Activated CD8-positive, alpha-beta memory T cell treated with anti-CD3 and anti-CD28 coated beads, Interleukin-2, amount 50 U/mL, for 24 hours (primary cell): ENCODE results near the gene PICK1.

Experiments used
- DNase-seq: peaks from one replicate; pipeline ENCODE4 v3.0.0-alpha.2; 2020; ENCODE audit errors: extremely low read depth

Gene PICK1

DNA sequence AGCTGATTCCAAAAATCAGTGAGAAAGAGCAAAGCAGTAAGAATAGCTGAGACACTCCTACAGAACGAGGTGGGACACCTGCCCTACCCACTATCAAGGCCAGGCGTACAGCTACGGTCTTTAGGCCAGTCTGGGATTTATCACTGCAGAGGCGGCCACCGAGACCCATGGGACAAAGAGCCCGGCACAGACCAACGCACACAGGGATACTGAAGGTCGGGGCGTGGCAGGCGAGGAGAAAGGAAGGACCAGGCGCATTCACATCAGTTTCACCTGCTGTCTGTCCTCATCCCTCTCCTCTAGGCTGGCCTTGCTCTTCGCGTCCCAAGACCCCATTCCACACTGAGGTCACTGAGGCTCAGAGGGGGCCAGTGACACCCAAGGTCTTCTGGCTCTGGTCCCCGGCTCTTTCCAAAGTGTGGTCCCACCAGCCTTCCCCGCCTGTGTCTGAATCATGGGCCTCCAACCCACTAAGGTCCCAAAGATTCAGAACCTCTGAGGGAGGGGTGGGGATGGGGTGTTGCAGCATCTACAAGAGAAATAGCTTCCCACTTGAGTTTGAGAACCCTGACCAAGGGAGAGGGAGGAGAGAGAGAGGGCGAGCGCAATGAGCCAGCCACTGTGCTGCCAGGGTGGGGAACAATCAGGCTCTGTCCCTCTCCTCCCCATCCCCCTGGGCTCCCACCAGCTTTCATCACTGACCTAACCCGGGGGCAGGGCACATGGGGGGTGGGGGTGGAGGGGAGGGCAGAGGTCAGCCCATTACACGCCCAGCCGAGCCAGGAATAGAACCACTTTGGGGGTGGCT lies 7.2 kb upstream of the PICK1 start:
- DNase-seq = no peak

GRCh38 chr22:38050720-38051119 lies 6.5 kb upstream of the PICK1 start:
- DNase-seq = no peak

- DNase-seq = no peak
Measured at GRCh38 chr22:38051261-38051660, 5.9 kb upstream of the PICK1 start.

- DNase-seq = peak; percentile 50
Measured at GRCh38 chr22:38051900-38052862, 5.0 kb upstream of the PICK1 start.

DNA sequence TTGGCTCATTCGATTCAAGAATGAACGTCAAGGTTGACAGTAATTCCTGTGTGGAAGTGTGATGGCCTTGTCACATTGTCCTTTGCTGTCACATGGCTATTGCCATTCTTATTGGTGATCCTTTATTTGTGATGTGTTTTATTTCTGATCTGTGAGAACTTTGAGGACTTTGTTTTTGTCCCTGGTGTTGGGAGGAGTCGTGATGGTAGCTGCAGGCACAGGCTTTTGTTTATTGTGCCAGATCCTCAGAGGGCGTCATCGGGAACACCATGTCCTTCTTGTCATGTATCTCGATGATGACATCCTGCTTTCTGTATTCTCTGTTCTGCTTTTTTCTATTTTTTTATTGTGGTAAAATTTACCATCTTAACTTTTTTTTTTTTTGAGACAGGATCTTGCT lies 5.6 kb downstream of the PICK1 start:
- DNase-seq = no peak

DNA sequence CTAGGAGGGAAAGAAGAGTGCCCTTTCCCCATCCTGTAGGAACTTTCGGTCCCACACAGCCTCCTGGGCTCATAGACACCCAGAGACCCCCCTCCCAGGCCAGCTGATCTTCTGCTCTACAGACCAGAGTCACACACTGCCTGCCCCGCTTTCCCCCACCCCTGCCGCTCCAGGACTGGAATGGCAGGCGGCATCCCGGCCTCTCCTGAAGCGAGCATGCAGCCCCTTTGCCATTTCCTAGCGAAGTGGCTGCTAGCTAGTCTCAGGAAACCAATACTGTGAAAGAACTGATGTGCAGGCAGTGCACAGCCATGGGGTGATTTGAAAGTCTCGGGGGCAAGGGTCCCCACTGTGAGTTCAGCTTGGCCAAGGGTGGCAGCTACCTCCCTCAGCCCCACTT lies 8.3 kb downstream of the PICK1 start:
- DNase-seq = no peak

DNA sequence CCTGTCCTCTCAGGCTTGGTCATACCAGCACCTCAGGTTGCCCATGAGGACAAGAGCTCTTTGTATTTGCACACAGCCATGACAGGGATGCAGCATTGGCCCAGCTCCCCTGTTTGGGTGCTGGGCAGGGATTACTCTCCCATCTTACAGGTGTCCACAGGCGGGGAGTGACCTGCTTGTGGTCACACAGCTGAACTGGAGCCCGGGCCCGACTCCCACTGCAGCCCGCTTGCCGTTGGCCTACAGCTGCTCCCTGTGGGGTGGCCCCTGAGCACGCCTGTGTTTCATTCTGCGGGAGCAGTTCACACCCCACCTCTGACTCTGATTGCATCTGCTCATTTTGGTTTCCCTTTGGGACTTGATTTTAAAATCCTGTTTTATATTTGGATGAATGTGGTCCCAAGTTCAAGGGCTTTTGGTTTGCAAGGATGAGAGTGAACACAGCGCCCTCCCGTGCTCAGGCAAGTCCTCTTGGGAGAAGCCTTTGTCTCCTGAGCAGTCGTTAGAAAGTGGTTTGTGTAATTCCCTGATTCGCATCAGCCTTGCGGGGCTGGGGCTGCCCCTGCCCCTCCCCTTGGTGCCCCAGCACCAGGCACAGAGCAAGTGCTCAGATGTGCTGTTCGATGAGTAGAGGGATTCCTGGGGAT lies 9.3 kb downstream of the PICK1 start:
- no peak for DNase-seq

- DNase-seq = no peak
Measured at GRCh38 chr22:38067028-38067415, 9.8 kb downstream of the PICK1 start.

GRCh38 chr22:38067761-38068360 lies 10.7 kb downstream of the PICK1 start:
- DNase-seq = no peak

- DNase-seq = no peak
Measured at GRCh38 chr22:38068641-38069371, 11.6 kb downstream of the PICK1 start.

- DNase-seq = no peak
Measured at GRCh38 chr22:38069372-38070249, 12.4 kb downstream of the PICK1 start.

GRCh38 chr22:38070250-38070921 lies 13.2 kb downstream of the PICK1 start:
- DNase-seq = no peak

DNA sequence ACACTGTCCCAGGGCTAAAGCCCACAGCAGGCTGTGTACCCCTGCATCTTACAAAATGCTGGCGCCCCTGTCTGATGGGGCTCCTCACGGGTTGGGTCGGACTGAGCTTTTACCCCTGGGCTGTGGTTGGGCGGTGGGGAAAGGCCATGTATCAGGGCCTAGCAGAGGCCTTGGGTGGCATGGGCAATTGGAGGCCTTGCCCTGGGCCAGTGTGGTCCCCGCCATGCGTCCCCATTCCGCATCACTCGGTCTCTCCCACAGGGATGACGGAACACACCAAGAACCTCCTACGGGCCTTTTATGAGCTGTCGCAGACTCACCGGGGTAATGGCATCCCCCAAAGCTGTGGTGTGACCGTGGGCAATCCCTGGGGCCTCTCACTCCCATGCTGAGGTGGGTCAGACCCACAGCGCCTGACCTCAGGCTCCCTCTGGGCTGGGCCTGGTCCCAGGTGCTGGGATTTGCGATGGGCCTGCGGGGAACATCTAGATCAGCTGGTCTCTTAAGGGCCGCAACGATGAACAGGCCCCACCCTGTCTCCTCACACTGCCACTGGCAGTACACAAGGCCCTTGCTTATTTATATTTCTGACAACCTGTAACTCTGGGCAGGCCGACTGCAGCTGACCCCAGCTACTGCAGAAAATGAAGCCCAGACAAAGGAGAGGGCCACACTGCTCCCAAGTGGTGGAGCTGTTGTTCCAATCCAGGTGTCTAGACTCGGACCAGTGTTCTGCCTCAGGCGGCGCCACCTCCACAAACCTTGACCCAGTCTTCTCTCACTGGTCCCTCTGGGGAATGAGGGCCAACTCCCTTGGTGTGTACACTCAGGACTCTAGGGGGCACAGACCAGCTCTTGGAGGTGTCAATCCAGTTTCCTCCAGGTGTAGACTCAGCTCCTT lies 14.5 kb downstream of the PICK1 start:
- no peak for DNase-seq

DNA sequence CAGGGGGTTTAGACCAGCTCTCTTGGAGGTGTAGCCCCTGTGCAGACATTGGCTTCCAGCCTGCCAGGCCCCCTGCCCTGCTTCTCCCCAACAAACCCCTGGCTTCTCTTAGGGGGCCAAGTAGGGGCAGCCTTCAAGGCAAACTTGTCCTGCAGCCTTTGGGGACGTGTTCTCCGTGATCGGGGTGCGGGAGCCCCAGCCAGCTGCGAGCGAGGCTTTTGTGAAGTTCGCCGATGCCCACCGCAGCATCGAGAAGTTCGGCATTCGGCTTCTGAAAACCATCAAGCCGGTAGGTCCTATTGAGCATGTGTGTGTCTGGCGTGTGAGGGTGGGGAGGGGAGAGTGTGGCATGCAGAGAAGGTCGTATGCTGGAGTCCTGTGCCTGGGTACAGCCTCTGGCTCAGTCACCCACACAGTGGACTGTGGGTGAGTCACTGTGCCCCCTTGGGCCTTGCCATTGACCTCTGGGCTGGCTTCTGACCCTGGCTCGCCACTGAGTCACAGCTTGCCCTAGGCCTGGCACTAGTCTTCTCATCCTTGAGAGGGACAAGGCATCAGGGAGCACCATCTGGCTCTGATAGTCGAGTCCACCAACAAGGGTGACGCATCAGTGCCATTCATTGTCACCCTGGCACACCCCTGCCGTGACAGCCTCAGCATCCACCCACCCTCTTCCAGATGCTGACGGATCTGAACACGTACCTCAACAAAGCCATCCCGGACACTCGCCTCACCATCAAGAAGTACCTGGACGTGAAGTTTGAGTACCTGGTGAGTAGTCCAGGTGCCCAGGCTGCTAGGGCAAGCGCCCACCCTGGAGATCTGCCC lies 15.3 kb downstream of the PICK1 start:
- DNase-seq = no peak

DNA sequence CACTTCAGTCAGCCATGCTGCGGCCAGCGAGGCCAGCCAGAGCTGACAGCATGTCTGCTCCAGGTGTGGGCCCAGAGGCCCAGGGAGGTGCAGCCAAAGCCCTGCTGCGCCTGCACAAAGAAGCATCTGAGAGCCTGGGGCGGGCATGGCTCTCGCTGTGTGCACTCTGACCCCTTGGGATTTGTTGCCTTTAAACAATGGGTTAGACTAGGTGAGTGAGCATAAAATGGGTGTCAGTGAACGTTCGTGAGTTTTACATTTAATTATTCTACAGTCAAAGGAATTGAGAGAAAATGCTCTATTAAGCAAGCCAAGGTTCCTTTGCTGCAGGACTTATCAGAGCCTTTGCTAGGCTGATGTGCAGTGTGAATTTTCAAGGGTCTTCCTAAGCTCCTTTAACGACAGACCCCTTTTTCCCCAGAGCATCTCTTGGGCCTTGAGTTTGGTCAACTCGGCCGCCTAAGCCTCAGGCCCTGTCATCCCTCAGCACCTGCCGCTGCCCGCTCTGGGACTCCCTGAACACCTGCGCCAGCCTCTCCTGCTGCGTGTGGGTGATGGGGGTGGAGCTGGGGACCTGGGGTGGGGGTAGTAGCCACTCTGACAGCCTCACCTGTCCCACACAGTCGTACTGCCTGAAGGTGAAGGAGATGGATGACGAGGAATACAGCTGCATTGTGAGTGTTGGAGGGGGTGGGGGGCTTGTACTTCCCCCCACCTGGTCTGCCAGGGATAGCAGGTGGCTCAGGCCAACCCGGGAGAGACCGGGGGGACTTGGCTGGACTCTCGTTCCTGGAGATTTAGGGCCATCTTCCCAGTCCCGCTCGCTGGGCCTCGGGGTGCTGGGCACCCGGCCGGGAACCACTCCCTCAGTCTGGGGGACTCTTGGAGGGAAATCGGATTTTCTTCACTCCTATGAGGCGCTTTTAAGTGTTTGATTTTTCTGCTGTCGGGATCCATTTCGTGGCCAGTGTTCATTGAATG lies 16.2 kb downstream of the PICK1 start:
- no peak for DNase-seq
